MCF 10A (cell line): Measurements from ENCODE around the gene AVP. TPM values are rescaled to one million over a fixed set of nuclear protein-coding genes. Genes with fewer than 3 reads are reported as not detected.

Source experiments
- BruUV-seq: library from RNA; stranded (reverse); fragments of 400-500 nt; replicated peaks from 2 replicates; lab custom pipeline; 2021; lab: Mats Ljungman, UMichigan
- CTCF ChIA-PET: fragments of 300-600 bp; sonication (Branson Sonifier 250); formaldehyde crosslinking; extraction: SDS; loops from one replicate; lab custom pipeline; 2021; ENCODE audit warnings: antibody characterized with exemption, inconsistent platforms; lab: Yijun Ruan, JAX
- POLR2A ChIA-PET: fragments of 300-600, 350-650 bp; sonication (Branson Sonifier 250); formaldehyde crosslinking; extraction: SDS; loops from one replicate; lab custom pipeline; 2020; ENCODE audit warnings: antibody characterized with exemption, inconsistent platforms; lab: Yijun Ruan, JAX
- DNase-seq: peaks from one replicate; pipeline ENCODE4 v3.0.0-alpha.2; 2018; ENCODE audit not compliant: unreplicated experiment
- H3K27ac Mint-ChIP-seq: one replicate; pipeline ENCODE4 v1.8.0; 2022; ENCODE audit warnings: mild to moderate bottlenecking, low read depth, mixed read lengths; ENCODE audit not compliant: unreplicated experiment
- H3K27me3 Mint-ChIP-seq: one replicate; pipeline ENCODE4 v1.8.0; 2022; ENCODE audit warnings: mixed read lengths; ENCODE audit not compliant: insufficient read depth, unreplicated experiment
- H3K36me3 Mint-ChIP-seq: one replicate; pipeline ENCODE4 v1.8.0; 2022; ENCODE audit warnings: mild to moderate bottlenecking, moderate library complexity, mixed read lengths; ENCODE audit not compliant: insufficient read depth, unreplicated experiment
- H3K4me1 Mint-ChIP-seq: one replicate; pipeline ENCODE4 v1.8.0; 2022; ENCODE audit warnings: mixed read lengths; ENCODE audit not compliant: insufficient read depth, unreplicated experiment
- H3K4me3 Mint-ChIP-seq: one replicate; pipeline ENCODE4 v1.8.0; 2022; ENCODE audit warnings: mild to moderate bottlenecking, moderate library complexity, mixed read lengths; ENCODE audit not compliant: unreplicated experiment
- H3K9me3 Mint-ChIP-seq: one replicate; pipeline ENCODE4 v1.8.0; 2022; ENCODE audit warnings: mixed read lengths; ENCODE audit not compliant: unreplicated experiment
- intact Hi-C: fragments of 100-400 bp; cut with micrococcal nuclease; formaldehyde crosslinking; loops from 2 replicates; pipeline ENCODE4 v1.14.1; 2022
- total RNA-seq: library from RNA; stranded (reverse); gene quantifications from 2 replicates; pipeline ENCODE4 v1.2.3, GENCODE V29; 2022
- TF ChIP-seq, protein P1 (sequence below): fragments of 200-600 bp; IDR thresholded peaks from one replicate; pipeline ENCODE4 v1.8.0; 2022; ENCODE audit warnings: antibody characterized with exemption, mild to moderate bottlenecking; ENCODE audit not compliant: unreplicated experiment

Gene AVP
- total RNA-seq, 1 experiment from 2014 or later: not detected

DNA sequence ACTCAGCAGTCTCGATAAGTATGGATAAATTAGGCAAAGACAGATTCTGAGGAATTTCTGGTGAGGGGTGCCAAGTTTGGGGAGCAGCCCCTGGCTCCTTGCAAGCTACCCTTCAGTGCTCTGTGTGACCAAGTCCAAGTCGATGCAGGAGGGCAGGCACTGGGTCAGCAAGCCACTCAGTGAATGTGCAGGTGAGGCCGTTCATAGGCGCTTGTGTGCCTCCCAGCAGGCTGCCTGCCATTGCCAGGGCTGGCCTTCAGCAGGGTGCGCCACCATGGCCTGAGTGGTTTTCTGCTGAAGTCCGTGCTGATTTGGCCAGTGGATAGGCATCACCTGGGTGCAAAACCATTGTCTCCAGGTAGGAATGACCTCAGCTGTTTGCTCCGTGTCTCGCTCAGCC is 44.4 kb downstream of the AVP start:
- H3K4me1 Mint-ChIP-seq: peaks cover 6% of the 10 kb centered on the region
- no TSS peak for BruUV-seq
- no peak overlapping the region for H3K4me3 Mint-ChIP-seq
- DNase-seq: no peak
- no peaks in the 10 kb centered on the region for H3K9me3 Mint-ChIP-seq
- CTCF ChIA-PET: no interaction called here
- peaks cover 24% of the 10 kb centered on the region for H3K36me3 Mint-ChIP-seq
- TF ChIP-seq, protein P1, sequence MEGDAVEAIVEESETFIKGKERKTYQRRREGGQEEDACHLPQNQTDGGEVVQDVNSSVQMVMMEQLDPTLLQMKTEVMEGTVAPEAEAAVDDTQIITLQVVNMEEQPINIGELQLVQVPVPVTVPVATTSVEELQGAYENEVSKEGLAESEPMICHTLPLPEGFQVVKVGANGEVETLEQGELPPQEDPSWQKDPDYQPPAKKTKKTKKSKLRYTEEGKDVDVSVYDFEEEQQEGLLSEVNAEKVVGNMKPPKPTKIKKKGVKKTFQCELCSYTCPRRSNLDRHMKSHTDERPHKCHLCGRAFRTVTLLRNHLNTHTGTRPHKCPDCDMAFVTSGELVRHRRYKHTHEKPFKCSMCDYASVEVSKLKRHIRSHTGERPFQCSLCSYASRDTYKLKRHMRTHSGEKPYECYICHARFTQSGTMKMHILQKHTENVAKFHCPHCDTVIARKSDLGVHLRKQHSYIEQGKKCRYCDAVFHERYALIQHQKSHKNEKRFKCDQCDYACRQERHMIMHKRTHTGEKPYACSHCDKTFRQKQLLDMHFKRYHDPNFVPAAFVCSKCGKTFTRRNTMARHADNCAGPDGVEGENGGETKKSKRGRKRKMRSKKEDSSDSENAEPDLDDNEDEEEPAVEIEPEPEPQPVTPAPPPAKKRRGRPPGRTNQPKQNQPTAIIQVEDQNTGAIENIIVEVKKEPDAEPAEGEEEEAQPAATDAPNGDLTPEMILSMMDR: no peak
- no peaks in the 10 kb centered on the region for H3K27me3 Mint-ChIP-seq
- no peak overlapping the region for H3K27ac Mint-ChIP-seq
- POLR2A ChIA-PET: interaction anchor here (0.8 kb wide), 1 partner anchor 56 kb away, joined by 3 read pairs; no protein-coding TSS in a partner anchor
- intact Hi-C loops: no loop called here

DNA sequence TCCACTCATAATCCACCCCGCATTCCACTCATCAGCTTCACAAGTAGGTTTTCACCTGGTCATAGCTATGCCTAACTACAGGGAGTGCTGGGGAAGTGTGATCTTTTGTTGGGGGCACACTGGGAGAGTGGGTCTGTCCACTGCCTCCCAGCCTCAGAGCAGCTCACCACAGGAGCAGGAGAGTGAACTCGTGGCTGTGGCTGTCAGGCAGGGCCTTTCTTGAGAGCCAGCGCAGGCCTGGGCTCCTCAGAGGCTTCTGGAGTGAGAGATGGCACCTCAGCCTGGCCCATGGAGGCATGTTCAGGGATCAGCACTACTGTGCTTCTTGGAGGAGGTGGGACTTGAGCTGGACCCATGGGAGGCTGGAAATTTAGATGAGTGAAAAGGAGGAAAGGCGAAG is 45.1 kb downstream of the AVP start:
- H3K36me3 Mint-ChIP-seq: peaks cover 29% of the 10 kb centered on the region
- no peak overlapping the region for H3K4me3 Mint-ChIP-seq

DNA sequence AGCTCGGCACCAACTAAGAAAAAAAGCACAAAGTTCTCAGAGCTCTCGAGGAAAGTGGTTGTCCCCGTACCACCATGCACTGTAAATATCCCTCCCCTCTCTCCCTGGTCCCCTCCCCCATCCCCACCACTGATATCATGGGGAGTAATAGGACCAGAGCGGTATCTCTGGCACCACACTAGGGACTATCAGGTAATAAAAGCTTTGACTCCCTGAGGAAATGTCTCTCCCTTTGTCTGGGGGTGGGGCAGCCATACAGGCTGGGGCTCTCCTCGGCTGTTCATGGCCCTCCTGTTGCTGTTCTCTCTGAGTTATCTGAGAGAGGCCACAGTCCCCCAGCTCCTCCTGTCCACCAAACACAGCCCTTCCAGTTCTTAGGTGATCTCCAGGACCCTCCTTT is 46.1 kb downstream of the AVP start:
- Mint-ChIP-seq H3K4me1 (peaks cover 6% of the 10 kb centered on the region), H3K4me3 (no peak overlapping the region), H3K27ac (no peak overlapping the region), H3K27me3 (no peaks in the 10 kb centered on the region), H3K36me3 (peaks cover 29% of the 10 kb centered on the region), H3K9me3 (no peaks in the 10 kb centered on the region)
- TSS peak; percentile 62 for BruUV-seq
- ChIA-PET POLR2A (no interaction called here), CTCF (interaction anchor here (1.3 kb wide), 1 partner anchor 15 kb away, joined by 5 read pairs; no protein-coding TSS in a partner anchor)
- intact Hi-C loops: no loop called here
- no peak for DNase-seq
- TF ChIP-seq, protein P1: no peak

More for the DNA sequence above, 45.1 kb downstream of the AVP start:
- Mint-ChIP-seq H3K27me3 (no peaks in the 10 kb centered on the region), H3K4me1 (peaks cover 6% of the 10 kb centered on the region), H3K27ac (no peak overlapping the region), H3K9me3 (no peaks in the 10 kb centered on the region)
- TF ChIP-seq, protein P1: no peak
- ChIA-PET POLR2A (interaction anchor here (0.7 to 0.8 kb wide), 2 partner anchors 55 to 122 kb away, joined by 3 read pairs; no protein-coding TSS in a partner anchor), CTCF (interaction anchor here (0.8 to 1.3 kb wide), 2 partner anchors 14 to 40 kb away, joined by 3 to 5 read pairs; no protein-coding TSS in a partner anchor)
- intact Hi-C loops: no loop called here
- no TSS peak for BruUV-seq
- DNase-seq: no peak

DNA sequence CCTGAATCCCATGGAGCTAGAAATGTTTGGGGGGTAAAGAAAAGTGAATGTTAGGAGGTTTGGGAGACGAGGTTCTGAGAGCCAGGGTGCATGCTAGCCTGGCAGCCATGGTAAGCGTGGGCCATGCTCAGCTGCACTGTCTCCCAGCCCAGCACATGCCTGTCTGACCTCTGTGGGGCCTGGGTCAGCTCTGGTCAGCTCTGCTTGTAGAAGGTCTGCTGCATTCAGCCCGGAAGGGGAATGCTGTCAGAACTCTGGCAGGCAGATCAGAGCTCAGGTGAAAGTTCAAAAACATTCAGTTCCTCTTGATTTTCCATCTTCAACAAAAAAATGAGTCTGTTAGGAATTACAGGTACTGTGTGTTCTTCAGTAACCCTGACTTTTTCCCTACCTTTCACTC is 46.9 kb downstream of the AVP start:
- no TSS peak for BruUV-seq

More for the DNA sequence above, 46.9 kb downstream of the AVP start:
- Mint-ChIP-seq H3K4me1 (peaks cover 6% of the 10 kb centered on the region), H3K27ac (no peak overlapping the region), H3K9me3 (no peaks in the 10 kb centered on the region), H3K27me3 (no peaks in the 10 kb centered on the region), H3K36me3 (peaks cover 29% of the 10 kb centered on the region), H3K4me3 (no peak overlapping the region)
- intact Hi-C loops: no loop called here
- ChIA-PET CTCF (interaction anchor here (0.8 kb wide), 1 partner anchor 79 kb away, joined by 4 read pairs; no protein-coding TSS in a partner anchor), POLR2A (interaction anchor here (0.7 kb wide), 1 partner anchor 151 kb away, joined by 3 read pairs; no protein-coding TSS in a partner anchor)
- TF ChIP-seq, protein P1: no peak
- no peak for DNase-seq
